Upper lobe of left lung (tissue), 6 donors: ENCODE results near the gene MORF4L1. TPM values are rescaled to one million over a fixed set of nuclear protein-coding genes. Genes with fewer than 3 reads are reported as not detected.
A peak's percentile ranks its signal among the peaks of the same experiment; 100 is the strongest.
"Not testable (repeated sequence)": the region's sequence is repeated elsewhere in the genome, so short reads cannot be mapped to it uniquely, and the experiment has no call there.

ENCODE experiments used
- ATAC-seq, 2 donors: fragments of 200-7000 bp; cut with Tn5 transposase; one replicate each; pipeline ENCODE4 v1.9.1; 2022; ENCODE audit warnings: mild to moderate bottlenecking in 2 of 2, moderate library complexity in 2 of 2; ENCODE audit not compliant: low FRiP score in 2 of 2
- DNase-seq, 2 donors: peaks; one replicate each; pipeline ENCODE4 v3.0.0-alpha.2; 2019 to 2020
- H3K27ac ChIP-seq, 4 donors: fragments of 200-600 bp; sonication (generic); one replicate each; pipeline ENCODE4 v1.5.1; 2016 to 2019
- H3K27me3 ChIP-seq, 4 donors: fragments of 200-600 bp; sonication (generic); one replicate each; pipeline ENCODE4 v1.5.1; 2017 to 2019
- H3K36me3 ChIP-seq, 4 donors: fragments of 200-600 bp; sonication (generic); one replicate each; pipeline ENCODE4 v1.5.1; 2016 to 2019
- H3K4me1 ChIP-seq, 4 donors: fragments of 200-600 bp; sonication (generic); one replicate each; pipeline ENCODE4 v1.5.1; 2018 to 2019
- H3K4me3 ChIP-seq, 4 donors: fragments of 200-600 bp; sonication (generic); one replicate each; pipeline ENCODE4 v1.5.1; 2017 to 2019; ENCODE audit warnings: mild to moderate bottlenecking in 2 of 4, moderate library complexity in 1 of 4
- H3K9me3 ChIP-seq, 4 donors: fragments of 200-600 bp; sonication (generic); one replicate each; pipeline ENCODE4 v1.5.1; 2018 to 2019
- CTCF ChIP-seq, 6 experiments: fragments of 450-650 bp in 4 of 6; fragments of 200-600 bp in 2 of 6; sonication (generic) in 2 of 6; IDR thresholded peaks; one replicate each; pipeline ENCODE4 v1.5.1; 2016 to 2019; ENCODE audit warnings: antibody characterized with exemption in 6 of 6
- EP300 ChIP-seq, 4 donors: sonication (generic); formaldehyde crosslinking; IDR thresholded peaks; one replicate each; pipeline ENCODE4 v1.5.1; 2017; ENCODE audit warnings: antibody characterized with exemption in 4 of 4, control low read depth in 2 of 4
- POLR2A ChIP-seq, 4 donors: fragments of 450-650 bp; IDR thresholded peaks; one replicate each; pipeline ENCODE4 v1.5.1; 2016 to 2017; ENCODE audit warnings: antibody characterized with exemption in 4 of 4, mild to moderate bottlenecking in 2 of 4
- POLR2AphosphoS5 ChIP-seq, 2 donors: sonication (generic); formaldehyde crosslinking; IDR thresholded peaks; one replicate each; pipeline ENCODE4 v1.5.1; 2017; ENCODE audit warnings: antibody characterized with exemption in 2 of 2
- WGBS, 2 donors: methylation state at CpG; one replicate each; pipeline ENCODE4 v1.1.5; 2017 to 2018; 5-methylcytosine and 5-hydroxymethylcytosine counted together
- total RNA-seq, 6 donors: library from RNA; depleted of rRNA in 4 of 6; stranded (reverse); fragments of >200 nt in 4 of 6; gene quantifications; one replicate each; pipeline versions ENCODE4 v1.1.0 to v1.2.1, GENCODE V29; 2016 to 2021
- donor health status: DM: no; HTN: no; CAD: no; lungs with moderate emphysema.
- donor health status: DM: no; HTN: yes; CAD: no; lungs with severe emphysema.

The MORF4L1 gene
- total RNA-seq, 6 donors from 2014 or later = 202 to 462 (median 292) TPM

- DNase-seq = no peak
Observed at GRCh38 chr15:78925076-78925624, 52.5 kb downstream of the MORF4L1 start.

GRCh38 chr15:78925956-78926743, 53.5 kb downstream of the MORF4L1 start:
- ATAC-seq (no peak), DNase-seq (no peak)
- Histone ChIP-seq H3K27me3 (no peaks in the 10 kb centered on the region), H3K36me3 (peaks cover 48 to 90% (median 88%) of the 10 kb centered on the region in 4 donors), H3K9me3 (no peaks in the 10 kb centered on the region), H3K4me3 (no peak overlapping the region), H3K4me1 (peaks cover 0 to 22% (median 0%) of the 10 kb centered on the region in 4 donors), H3K27ac (peak overlapping the region in 2 of 4 donors; percentile 24 to 31)
- 75 to 85% methylated on average over 2 to 5 of the region's 5 CpGs for WGBS, 2 donors
- TF ChIP-seq EP300 (IDR thresholded peaks at IDR 0.05) = no peak
- TF ChIP-seq POLR2AphosphoS5 (IDR thresholded peaks at IDR 0.05) = no peak
- TF ChIP-seq CTCF (IDR thresholded peaks at IDR 0.05) = no peak
- no peak for TF ChIP-seq POLR2A (IDR thresholded peaks at IDR 0.05)

More at GRCh38 chr15:78925076-78925624, 52.5 kb downstream of the MORF4L1 start:
- 87 to 90% methylated on average over 6 to 9 of the region's 10 CpGs for WGBS, 2 donors
- ATAC-seq = no peak
- Histone ChIP-seq H3K27me3 (no peaks in the 10 kb centered on the region), H3K4me1 (peaks cover 0 to 15% (median 0%) of the 10 kb centered on the region in 4 donors), H3K27ac (peak overlapping the region in 1 of 4 donors; percentile 24), H3K4me3 (no peak overlapping the region), H3K36me3 (peaks cover 48 to 89% (median 86%) of the 10 kb centered on the region in 4 donors), H3K9me3 (no peaks in the 10 kb centered on the region)
- TF ChIP-seq EP300 (IDR thresholded peaks at IDR 0.05) (no peak), POLR2A (IDR thresholded peaks at IDR 0.05) (peak in 1 of 4 donors; percentile 7)

GRCh38 chr15:78927077-78927790, 54.5 kb downstream of the MORF4L1 start:
- Histone ChIP-seq H3K9me3 (no peaks in the 10 kb centered on the region), H3K4me3 (no peak overlapping the region), H3K36me3 (peaks cover 48 to 88% (median 87%) of the 10 kb centered on the region in 4 donors), H3K4me1 (peaks cover 0 to 23% (median 0%) of the 10 kb centered on the region in 4 donors), H3K27ac (peak overlapping the region in 3 of 4 donors; percentile 11 to 30 (median 17)), H3K27me3 (no peaks in the 10 kb centered on the region)
- DNase-seq (no peak), ATAC-seq (peak in 1 of 2 donors; percentile 5)
- 76 to 77% methylated on average over 17 of the region's 17 CpGs for WGBS, 2 donors
- TF ChIP-seq EP300 (IDR thresholded peaks at IDR 0.05) (no peak), CTCF (IDR thresholded peaks at IDR 0.05) (no peak), POLR2AphosphoS5 (IDR thresholded peaks at IDR 0.05) (peak; percentile 12 to 27), POLR2A (IDR thresholded peaks at IDR 0.05) (no peak)

GRCh38 chr15:78928176-78928575, 55.5 kb downstream of the MORF4L1 start:
- DNase-seq, H3K4me3 ChIP-seq, H3K9me3 ChIP-seq, ATAC-seq, H3K27me3 ChIP-seq: not testable (repeated sequence)
- peak overlapping the region in 3 of 4 donors; percentile 11 to 30 (median 17) for H3K27ac ChIP-seq
- WGBS, 2 donors = 75 to 90% methylated on average over 14 of the region's 14 CpGs
- peaks cover 39 to 87% (median 86%) of the 10 kb centered on the region in 4 donors for H3K36me3 ChIP-seq
- peaks cover 0 to 23% (median 0%) of the 10 kb centered on the region in 4 donors for H3K4me1 ChIP-seq

GRCh38 chr15:78928616-78929093, 56.0 kb downstream of the MORF4L1 start:
- ATAC-seq (no peak), DNase-seq (peak in 1 of 2 donors; percentile 50)
- Histone ChIP-seq H3K4me1 (peaks cover 0 to 23% (median 0%) of the 10 kb centered on the region in 4 donors), H3K36me3 (peaks cover 37 to 87% (median 86%) of the 10 kb centered on the region in 4 donors), H3K4me3 (no peak overlapping the region), H3K27ac (peak overlapping the region in 1 of 4 donors; percentile 23), H3K9me3 (no peaks in the 10 kb centered on the region), H3K27me3 (no peaks in the 10 kb centered on the region)
- TF ChIP-seq POLR2AphosphoS5 (IDR thresholded peaks at IDR 0.05) (no peak), POLR2A (IDR thresholded peaks at IDR 0.05) (no peak), EP300 (IDR thresholded peaks at IDR 0.05) (no peak), CTCF (IDR thresholded peaks at IDR 0.05) (no peak)
- 89 to 90% methylated on average over 14 of the region's 14 CpGs for WGBS, 2 donors
